Eye (tissue), 1 donor: ENCODE data around the gene DDA1.
"Not testable (repeated sequence)": the region's sequence is repeated elsewhere in the genome, so short reads cannot be mapped to it uniquely, and the experiment has no call there.

ENCODE experiments used
- DNase-seq: peaks from one replicate; pipeline ENCODE4 v3.0.0-alpha.2; 2015

Gene DDA1

DNA sequence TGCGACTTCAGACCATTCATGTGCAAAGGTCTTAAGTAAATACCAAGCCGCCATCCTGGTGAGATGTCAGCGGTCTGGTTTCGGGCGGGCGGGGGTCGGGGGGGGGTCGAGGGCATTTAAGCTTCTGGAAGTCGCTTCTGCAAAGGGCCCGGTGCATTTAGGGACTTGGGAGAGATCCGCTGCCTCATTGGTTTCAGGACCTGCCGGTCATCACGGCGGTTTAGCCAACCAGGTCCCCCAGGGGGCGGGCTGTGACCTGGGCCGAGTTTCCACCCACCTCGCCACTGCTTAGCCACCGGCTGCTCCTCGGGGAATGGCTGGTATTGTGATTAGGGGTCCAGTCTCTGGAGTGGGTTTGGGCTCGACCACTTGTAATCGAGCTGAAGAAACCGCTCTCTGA, 19.9 kb upstream of the DDA1 start:
- peak; percentile 84 for DNase-seq

DNA sequence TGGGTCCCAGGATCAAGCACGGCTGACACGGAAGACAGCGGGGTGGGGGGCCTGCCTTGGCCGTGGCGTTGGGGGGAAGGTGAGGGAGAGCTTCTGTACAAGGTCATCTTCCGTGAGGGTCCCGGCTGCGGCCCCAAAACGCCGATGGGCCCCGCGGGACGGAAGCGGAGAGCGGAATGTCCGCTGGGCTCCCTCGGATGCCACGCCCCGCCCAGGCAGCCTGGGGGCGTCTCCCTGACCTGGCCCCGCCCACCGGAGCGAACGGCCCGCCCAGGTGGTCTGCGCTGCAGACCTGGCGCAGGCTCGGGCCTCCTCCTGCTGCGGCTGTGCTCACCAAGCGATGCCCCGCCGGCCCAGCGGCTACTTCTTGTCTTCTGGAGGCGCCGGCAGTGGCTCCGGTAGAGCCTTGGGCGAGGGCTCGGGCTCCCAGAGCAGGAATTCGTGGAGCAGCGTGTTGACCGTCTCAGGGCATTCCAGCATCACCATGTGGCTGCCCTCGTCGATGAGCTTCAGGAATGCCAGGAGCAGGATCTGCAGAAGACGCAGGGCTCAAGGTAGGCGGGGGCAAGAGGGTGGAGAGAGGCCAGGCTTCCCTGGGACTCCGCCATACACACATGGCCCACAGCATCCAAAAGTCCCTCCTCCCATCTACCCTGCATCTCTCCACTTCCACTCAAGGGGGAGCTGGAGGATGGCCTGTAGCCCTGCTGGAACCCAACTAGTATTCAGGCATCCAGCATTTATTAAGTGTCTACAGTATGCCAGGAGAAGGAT, 16.9 kb upstream of the DDA1 start:
- DNase-seq: peak; percentile 86

DNA sequence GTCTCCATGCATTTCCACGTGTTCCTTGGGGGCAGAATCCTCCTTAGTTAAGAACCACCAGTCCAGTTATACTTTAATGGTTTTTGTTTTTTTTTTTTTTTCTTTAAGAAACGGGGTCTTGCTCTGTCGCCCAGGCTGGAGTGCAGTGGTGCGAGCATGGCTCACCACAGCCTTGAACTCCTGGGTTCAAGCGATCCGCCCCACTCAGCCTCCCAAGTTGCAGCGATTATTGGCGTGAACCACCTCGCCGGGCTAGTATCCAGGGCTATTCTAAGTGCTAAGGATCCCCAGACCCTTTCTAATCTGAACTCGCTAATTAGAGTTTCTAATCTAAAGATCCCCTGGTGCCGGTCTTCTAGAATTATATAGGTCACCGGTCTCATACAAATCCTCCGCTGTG, 15.8 kb upstream of the DDA1 start:
- no peak for DNase-seq

DNA sequence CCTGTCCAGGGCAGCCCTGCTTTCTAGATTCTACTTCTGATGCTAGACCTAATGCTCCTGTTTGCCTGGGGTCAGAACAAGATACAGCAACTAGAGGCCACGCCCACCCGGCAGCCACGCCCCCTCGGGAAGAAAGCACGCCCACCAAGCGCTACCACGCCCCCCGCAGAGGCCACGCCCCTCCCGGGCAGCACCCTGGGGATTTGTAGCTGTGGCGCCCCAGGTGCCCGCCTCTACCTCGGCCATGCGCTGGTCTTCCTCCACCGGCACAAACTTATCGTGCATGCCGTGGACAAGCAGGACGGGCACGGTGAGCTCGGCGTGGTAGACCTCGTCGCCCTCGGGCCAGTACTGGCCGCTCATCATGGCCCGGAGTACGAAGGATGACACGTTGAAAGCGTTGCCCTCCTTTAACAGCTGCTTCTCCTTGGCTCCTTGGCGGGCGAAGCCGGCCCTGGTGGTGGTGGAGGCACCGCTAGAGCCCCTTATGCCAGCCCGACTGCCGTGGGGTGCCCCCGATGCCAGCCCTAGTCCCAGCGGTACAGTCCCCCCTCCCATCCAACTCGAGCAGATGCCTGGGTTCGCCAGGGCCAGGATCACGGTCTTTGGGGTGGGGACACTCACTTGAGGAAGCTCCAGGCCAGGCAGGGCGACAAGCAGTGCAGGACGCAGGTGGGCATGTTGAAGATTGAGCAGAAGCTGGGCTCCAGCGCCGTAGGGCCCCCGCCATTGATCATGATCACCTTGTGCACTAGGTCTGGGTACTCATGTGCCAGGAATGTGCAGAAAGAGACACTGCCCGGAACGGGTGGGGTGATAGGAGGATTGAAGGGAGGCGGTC, 15.1 kb upstream of the DDA1 start:
- no peak for DNase-seq

DNA sequence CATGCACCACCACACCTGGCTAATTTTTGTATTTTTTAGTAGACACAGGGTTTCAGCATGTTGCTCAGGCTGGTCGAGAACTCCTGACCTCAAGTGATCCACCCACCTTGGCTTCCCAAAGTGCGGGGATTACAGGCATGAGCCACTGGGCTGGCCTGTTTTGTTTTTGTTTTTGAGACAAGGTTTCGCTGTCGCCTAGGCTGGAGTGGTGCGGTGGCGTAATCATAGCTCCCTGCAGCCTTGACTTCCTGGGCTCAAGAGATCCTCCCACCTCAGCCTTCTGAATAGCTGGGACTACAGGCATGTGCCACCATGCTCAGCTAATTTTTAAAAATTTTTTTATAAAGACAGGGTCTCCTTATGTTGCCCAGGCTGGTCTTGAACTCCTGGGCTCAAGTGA, 13.8 kb upstream of the DDA1 start:
- not testable (repeated sequence) for DNase-seq

DNA sequence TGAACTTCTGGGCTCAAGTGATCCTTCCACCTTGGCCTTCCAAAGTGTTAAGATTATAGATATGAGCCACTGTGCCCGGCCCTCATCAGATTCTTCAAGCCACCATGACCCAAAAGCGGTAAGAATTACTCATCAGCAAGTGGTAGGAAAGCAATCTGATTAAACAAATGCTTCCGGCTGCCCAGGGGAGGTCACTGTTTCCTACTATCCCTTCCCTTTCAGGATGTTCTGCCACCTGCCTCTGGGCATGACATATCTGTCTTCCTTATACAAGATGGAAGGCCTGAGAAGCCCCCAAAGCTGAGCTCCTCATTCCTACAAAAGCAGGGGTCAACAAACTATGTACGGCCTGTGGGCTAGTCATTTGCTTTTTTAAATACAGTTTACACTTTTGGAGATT, 13.1 kb upstream of the DDA1 start:
- no peak for DNase-seq

DNA sequence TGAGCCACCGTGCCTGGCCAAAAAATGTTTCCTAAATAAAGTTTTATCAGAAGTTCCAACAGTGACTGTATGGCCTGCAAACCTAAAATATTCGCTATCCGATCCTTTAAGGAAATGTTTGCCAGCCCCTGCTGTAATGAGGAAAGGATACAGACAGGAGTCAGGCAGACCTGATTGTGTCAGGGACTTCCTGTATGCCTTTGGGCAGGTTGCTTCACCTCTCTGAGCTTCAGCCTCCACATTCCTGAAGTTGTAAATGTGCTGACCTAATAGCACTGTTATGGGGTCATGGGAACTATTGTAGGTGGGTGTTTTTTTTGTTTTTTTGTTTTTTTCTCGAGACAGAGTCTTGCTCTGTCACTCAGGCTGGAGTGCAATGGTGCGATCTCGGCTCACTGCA, 12.4 kb upstream of the DDA1 start:
- DNase-seq: no peak

DNA sequence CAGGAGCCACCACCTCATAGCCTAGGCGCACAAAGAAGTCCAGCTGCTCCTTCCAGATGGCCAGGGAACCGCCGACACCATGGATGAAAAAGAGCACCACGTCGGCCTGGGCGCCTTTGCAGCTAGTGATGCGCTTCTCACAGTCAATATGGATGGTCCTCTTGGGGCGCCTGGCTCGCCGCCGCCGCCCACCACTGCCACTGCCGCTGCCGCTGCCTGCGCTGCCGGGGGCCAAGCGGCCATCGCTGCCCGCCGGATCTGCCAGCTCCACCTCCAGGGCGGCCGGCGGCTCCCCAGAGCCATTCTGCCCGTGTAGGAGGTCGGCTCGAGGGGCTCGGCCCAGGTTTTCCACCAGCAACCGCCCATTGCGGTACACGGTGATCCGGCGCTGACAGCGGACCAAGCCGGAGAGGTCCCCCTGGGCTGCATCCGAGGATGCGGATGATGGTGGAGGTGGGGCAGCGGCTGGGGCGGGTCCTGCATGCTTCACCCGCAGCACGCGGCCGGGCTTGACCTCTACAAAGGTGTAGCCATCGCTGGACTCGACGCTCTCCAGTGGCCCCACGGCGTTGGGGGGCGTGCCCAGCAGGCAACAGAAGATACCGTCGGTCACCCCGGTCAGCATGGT, 8.3 kb upstream of the DDA1 start:
- no peak for DNase-seq

DNA sequence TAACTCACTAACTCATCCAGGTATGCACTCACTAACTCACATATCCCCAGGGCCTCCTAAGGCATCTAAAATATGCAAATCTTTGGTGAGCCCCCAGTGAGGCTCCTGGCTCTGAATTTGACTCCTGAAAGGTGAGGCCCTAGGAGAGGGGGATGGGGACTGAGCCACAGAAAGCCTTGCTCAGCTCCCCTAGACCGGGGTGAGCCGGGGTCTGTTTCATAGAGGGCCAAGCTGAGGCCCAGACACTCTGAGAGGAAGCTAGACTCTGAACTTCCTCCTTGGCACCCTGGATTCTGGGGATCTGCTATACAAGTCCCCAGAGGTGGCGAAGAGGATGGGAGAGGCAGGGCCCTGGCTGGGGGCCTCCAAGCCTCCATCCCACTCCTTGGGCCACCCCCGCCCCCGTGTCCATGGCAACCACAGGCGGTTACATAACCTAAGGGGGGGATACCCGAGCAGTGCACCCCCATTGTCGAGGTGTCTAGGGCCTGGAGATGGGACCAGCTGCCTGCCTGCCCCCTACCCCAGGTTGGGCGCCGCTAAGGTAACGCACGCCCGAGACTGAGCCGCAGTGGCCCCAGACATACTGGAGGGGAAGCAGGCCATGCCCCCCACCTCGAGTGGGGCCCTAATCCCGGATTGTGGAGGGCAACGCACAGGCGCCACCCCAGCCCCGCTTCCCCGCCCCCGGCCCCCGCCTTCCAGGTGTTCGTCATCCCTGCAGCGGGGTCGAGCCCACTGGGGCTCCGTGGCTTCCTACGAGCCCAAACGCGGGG, 6.8 kb upstream of the DDA1 start:
- DNase-seq: peak; percentile 24

DNA sequence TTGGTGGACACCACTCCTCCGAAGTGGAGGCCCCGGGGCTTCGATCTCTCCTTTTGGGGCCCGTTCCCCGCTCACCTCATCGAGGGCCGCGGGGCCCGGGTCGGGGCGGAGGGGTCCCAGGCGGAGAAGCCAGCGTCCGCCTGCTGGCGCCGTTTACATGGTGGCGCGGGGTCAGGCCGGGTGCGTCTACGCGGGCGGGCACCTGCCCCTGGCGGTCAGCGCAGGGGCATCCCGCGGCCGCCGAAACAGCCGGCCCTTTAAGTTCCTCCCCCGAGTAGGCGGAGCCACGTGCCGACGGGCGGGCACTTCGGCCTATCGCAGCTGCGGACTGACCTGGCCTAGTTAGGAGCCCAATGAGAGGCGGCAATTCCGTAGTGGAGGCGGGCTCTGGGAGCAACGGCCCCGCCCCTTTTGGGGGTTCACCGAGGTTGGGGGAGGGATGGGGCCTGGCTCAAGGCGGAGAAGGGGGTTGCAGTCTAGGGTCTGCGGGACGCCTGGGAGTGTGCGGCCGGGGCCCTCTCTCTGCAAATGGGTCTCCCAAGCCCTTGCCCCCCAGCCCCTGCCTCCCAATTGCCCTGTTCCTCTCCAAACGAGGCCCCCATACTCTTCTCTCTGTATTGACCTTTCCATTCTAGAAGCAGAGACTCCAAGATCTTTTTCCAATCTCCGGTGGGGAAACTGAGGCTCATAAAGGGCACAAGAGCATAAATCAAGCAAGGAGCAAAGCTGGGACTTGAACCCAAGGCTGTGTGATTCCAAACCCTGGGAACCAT, 6.0 kb upstream of the DDA1 start, which contains the start of gene ABHD8:
ABHD8 (minus strand) TSS at position 259 of the 773 bp plus-strand sequence. CDS start 1,809 bp downstream, outside the sequence.
- DNase-seq: peak; percentile 98

DNA sequence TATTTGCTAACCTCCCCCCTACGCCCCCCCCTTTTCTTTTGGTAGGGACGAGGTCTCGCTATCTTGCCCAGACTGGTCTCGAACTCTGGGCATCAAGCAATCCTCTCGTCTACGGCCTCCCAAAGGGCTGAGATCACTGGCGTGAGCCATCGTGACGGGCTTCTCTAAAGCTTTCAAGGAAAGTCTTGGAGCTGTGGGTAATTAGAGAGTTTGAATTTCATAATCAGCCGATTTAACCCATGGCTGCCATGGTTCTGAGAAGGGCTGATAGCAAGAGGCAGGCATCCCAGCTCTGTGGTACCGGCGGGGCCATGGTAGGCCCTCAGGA, 5.5 kb upstream of the DDA1 start:
- no peak for DNase-seq

DNA sequence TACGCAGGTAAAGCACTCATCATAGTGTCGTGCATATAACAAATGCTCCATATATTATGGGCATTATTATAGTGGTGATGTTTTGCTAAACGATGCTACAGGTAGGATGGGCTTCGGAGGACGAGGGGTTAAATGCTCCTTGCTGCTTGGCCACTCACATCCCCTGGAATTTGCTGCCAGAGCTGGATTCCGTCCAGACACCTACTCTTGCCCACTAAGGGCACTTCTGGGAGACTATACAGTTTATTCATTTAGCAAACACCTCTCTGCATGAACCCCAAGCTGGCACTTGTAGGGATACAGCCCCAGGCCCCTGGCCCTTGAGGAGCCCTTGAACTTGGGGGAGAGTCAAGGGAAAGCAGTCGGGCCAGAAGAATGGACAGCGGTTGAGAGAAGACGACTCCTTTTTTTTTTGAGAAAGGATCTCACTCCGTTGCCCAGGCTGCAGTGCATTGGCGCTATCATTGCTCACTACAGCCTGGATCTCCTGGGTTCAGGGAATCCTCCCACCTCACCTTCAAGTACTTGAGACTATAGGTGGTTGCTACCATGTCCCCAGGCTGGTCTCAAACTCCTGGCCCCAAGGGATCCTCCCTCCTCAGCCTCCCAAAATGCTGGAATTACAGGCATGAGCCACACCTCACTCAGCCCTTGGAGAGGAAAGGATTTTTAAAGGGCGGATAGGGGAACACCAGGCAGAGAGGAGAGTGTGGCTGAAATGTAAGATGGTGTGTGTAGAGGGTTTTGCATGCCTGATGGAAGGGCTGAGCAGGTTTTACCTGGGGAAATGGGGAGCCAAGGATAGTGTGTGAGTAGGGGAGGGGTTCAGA, 4.8 kb upstream of the DDA1 start:
- peak; percentile 27 for DNase-seq

DNA sequence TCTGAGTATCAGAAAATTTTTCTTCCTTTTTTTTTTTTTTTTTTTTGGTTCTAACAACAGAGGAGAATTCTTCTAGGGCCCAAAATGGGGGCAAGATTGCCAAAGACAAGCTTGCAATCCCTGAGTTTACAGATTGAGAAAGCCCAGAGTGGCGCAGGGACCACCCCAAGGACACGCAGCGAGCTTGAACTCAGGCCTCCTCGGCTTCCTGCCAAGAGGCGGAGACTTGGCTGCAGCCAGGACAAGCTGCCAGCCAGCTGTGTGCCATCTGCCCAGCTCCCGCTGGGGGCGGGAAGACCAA, 4.2 kb upstream of the DDA1 start:
- DNase-seq: no peak

DNA sequence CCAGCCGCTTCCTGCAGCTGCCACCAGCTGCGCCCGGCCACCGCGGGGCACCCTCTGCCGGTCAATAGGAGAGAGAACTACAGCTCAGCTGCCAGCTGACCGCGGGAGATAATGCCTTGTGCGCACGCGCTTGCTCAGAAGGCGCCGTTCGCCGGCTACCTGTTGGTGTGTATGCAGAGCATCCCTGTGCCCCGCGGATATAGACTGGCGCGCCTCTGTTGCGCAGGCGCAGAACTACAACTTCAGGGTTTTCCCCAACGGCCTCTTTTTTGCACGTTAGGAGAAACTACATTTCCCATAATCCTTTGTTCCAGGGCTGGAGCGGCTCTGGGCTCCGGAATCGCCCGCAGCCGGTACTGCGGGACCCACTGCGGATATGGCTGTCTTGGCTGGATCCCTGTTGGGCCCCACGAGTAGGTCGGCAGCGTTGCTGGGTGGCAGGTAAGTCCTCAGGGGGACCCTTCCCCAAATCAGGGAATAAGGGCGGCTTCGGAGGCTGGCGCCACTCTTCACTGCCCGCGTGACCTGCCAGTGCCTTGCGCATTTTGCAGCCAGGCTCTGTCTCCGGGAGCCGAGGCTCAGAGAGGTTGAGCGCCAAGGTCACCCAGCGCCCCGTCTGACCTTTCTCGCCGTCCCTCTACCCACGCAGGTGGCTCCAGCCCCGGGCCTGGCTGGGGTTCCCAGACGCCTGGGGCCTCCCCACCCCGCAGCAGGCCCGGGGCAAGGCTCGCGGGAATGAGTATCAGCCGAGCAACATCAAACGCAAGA, 3.7 kb upstream of the DDA1 start, which contains the start of gene MRPL34:
MRPL34 (plus strand) TSS at position 356 of the 768 bp plus-strand sequence; CDS start at position 377, 21 bp downstream.
- DNase-seq: peak; percentile 99

DNA sequence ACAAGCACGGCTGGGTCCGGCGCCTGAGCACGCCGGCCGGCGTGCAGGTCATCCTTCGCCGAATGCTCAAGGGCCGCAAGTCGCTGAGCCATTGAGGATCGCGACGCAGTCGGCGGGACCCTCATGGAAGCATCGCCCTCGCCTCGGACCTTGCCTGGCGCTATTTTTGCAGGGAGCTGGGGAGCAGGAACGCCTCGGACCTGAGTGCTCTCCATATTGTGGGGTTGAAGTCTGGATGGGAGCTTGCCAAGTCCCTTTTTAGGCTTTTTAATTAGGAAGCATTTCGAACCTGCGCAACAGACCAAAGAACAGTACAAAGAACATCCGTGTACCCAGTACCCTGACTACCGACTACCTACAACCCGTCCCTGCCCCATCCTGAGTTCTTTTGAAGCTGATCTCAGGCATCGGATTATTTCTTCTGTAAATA, 3.1 kb upstream of the DDA1 start:
- DNase-seq: no peak

DNA sequence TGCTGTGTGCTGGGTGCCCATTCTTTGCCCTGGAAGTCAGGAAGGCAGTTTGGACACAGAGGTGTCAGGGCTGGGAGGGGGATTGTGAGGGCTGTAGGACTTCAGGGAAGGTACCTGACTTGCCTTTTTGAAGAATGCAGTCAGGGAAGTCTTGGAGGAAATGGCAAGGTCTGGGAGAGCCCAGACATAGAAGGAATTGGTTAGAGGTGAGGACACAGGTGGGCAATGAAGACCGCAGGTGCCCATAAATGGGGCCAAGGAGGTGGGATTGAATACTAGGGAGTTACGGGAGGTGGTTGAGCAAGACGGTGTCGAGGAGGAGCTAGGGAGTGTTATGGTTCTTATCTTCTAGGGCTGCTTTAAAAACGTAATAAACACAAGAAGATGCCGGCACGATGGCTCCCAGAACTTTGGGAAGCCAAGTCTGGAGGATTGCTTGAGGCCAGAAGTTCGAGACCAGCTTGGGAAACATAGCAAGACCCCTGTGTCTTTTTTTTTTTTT, 1.4 kb upstream of the DDA1 start:
- no peak for DNase-seq

DNA sequence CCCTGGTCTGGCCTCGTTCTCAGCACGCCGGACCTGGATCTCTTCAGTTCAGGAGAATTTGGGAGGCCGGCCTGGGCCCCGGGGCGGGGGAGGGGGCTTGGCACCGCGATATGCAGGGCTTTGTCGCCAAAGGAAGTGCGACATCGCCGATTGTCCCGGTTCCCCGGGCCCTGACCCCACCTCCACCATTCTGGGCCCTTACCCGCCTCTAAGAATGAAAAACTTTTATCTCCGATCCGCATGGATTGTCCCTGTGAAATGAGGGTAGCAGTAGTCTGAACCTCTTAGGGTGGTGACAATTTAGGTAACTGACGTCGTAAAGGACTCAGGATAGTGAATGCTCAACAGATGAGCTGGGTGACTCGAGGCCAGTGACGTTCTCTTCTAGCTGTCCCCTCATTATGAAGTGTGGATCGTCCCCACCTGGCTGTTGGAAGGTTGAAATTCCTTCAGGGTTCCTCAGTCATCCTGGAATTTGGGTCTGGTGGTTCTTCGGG, 650 bp downstream of the DDA1 start:
- no peak for DNase-seq

DNA sequence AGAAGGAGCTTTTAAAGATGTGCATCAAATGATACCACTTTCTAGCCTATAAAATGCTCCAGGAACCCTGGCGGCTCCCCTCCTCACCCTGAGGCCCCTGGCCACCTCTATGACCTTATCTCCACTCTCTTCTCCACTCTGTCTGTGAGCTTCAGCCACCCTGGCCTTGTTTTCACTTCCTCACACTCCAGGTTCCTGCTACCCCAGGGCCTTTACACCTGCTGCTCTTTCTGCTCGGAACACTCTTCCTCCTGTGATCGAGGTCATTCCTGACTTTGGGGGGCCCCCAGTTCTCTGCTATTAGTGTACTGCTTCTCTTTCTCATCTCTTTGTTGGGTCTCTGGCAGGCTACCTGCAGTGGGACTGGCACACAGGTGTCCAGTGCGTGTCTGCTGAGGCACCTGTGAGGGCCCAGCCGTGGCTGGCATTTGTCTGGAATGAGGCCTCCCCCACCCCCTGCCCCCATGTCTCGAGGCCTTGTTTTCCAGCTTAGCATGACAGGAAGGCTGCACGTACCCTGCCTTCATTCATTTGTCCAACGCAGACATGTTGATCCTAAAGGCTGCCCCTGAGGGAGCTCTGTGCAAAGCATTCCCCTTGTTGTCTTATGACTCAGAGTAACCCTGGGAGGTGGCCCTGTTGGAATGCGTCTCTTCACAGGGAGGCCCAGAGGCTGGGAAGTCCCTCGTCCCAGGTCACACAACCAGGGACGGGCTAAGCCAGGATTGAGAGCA, 2.3 kb downstream of the DDA1 start:
- no peak for DNase-seq
